Type B pancreatic cell (in vitro differentiated cells): ENCODE results near the gene RIPPLY1. TPM values are rescaled to one million over a fixed set of nuclear protein-coding genes. Genes with fewer than 3 reads are reported as not detected.
A peak's percentile ranks its signal among the peaks of the same experiment; 100 is the strongest.

ENCODE experiments used
- DNase-seq: peaks from one replicate; pipeline ENCODE4 v3.0.0; 2021; ENCODE audit warnings: mixed read lengths; ENCODE audit not compliant: unreplicated experiment; ENCODE audit errors: extremely low spot score
- H3K27ac Mint-ChIP-seq: 2 replicates; pipeline ENCODE4 v1.8.0; 2021; ENCODE audit warnings: mild to moderate bottlenecking, mixed read lengths
- H3K27me3 Mint-ChIP-seq: 2 replicates; pipeline ENCODE4 v1.8.0; 2021; ENCODE audit warnings: mixed read lengths
- H3K36me3 Mint-ChIP-seq: 2 replicates; pipeline ENCODE4 v1.8.0; 2021; ENCODE audit warnings: mixed read lengths
- H3K4me1 Mint-ChIP-seq: one replicate; pipeline ENCODE4 v1.8.0; 2021; ENCODE audit warnings: mixed read lengths; ENCODE audit not compliant: unreplicated experiment
- H3K4me3 Mint-ChIP-seq: 2 replicates; pipeline ENCODE4 v1.8.0; 2021; ENCODE audit warnings: mild to moderate bottlenecking, mixed read lengths
- H3K9me3 Mint-ChIP-seq: 2 replicates; pipeline ENCODE4 v1.8.0; 2021; ENCODE audit warnings: mixed read lengths
- CTCF ChIP-seq: fragments of 200-600 bp; sonication (generic); conservative IDR thresholded peaks from 2 replicates; pipeline ENCODE4 v1.5.0; 2021; ENCODE audit warnings: antibody characterized with exemption, mild to moderate bottlenecking
- total RNA-seq: library from RNA; stranded (reverse); gene quantifications from 2 replicates; pipeline ENCODE4 v1.2.1, GENCODE V29; 2021; ENCODE audit warnings: low replicate concordance

Gene RIPPLY1
- total RNA-seq, 1 donor from 2014 or later = 3.4 TPM

DNA sequence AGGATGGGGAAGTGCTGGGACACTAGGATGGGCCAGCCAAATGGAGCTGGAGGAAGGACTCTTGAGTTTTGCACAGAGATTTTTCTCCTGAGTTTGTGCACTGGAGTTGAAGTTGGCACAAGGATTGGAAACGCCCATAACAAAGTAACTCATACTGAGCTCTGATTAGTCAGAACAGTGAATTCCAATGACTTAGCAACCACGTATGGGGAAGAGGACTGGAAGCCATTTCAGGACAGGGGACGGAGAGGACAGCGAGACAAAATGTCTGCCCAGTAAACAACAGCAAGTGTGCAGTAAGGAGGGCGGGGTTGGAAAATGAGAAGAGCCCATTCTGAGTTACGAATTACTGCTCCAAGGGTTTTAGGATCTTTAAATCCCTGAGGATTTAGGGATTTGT is 5.9 kb downstream of the RIPPLY1 start:
- no peaks in the 10 kb centered on the region for H3K36me3 Mint-ChIP-seq
- no peak for TF ChIP-seq CTCF
- H3K4me1 Mint-ChIP-seq = no peaks in the 10 kb centered on the region
- DNase-seq = no peak
- no peaks in the 10 kb centered on the region for H3K27me3 Mint-ChIP-seq
- no peaks in the 10 kb centered on the region for H3K9me3 Mint-ChIP-seq
- no peak overlapping the region for H3K27ac Mint-ChIP-seq
- H3K4me3 Mint-ChIP-seq = no peak overlapping the region

DNA sequence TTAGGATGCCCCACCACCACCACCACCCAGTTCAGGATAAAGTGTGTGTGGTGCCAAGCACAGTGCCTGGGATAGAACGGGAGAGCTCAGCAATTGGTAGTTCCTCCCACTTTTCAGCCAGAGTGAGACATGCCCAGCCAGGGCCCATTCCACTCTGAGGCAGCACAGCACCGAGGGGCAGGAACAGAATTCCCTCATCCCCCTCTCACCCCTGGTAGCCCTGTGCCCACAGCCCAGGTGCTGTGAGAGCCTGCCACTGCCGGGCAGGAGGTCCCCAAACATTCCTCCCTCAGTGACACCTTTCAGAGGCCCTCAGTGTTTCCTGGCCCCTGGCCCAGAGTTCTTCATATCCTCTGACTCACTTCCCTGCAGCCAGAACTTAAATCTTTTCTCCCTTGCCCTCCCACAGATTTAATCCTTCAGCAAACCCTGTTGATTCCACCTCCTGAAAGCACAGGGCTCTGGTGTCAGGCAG is 8.1 kb downstream of the RIPPLY1 start:
- Mint-ChIP-seq H3K36me3 (no peaks in the 10 kb centered on the region), H3K9me3 (no peaks in the 10 kb centered on the region), H3K4me3 (no peak overlapping the region), H3K27ac (no peak overlapping the region), H3K27me3 (no peaks in the 10 kb centered on the region), H3K4me1 (no peaks in the 10 kb centered on the region)
- no peak for TF ChIP-seq CTCF
- DNase-seq = no peak

- H3K9me3 Mint-ChIP-seq = no peaks in the 10 kb centered on the region
- H3K4me3 Mint-ChIP-seq = no peak overlapping the region
- peak; percentile 82 for TF ChIP-seq CTCF
- DNase-seq = no peak
- no peaks in the 10 kb centered on the region for H3K27me3 Mint-ChIP-seq
- no peaks in the 10 kb centered on the region for H3K36me3 Mint-ChIP-seq
- H3K4me1 Mint-ChIP-seq = no peaks in the 10 kb centered on the region
- H3K27ac Mint-ChIP-seq = no peak overlapping the region
These were observed 8.7 kb downstream of the RIPPLY1 start for GRCh38 chrX:106894392-106894909.

- Mint-ChIP-seq H3K4me3 (no peak overlapping the region), H3K36me3 (no peaks in the 10 kb centered on the region), H3K27me3 (no peaks in the 10 kb centered on the region), H3K4me1 (no peaks in the 10 kb centered on the region), H3K9me3 (no peaks in the 10 kb centered on the region), H3K27ac (no peak overlapping the region)
- no peak for TF ChIP-seq CTCF
- no peak for DNase-seq
These were observed 11.2 kb downstream of the RIPPLY1 start for GRCh38 chrX:106891762-106892460.

DNA sequence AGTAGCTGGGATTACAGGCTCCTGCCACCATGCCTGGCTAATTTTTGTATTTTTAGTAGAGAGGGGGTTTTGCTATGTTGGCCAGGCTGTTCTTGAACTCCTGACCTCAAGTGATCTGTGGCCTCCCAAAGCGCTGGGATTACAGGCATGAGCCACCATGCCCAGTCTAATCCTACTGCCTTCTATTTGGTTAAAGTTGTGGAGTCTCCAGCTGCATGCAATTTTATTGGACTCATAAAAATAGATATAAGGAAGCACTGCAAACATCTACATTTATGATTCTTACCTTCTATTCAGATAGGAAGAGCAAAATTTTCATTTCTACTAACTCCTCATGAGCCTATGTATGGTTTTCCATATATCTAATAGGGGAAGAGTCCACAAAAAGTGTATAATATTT is 13.7 kb downstream of the RIPPLY1 start:
- TF ChIP-seq CTCF = no peak
- Mint-ChIP-seq H3K36me3 (no peaks in the 10 kb centered on the region), H3K4me1 (no peaks in the 10 kb centered on the region), H3K4me3 (no peak overlapping the region), H3K9me3 (no peaks in the 10 kb centered on the region), H3K27ac (no peak overlapping the region), H3K27me3 (no peaks in the 10 kb centered on the region)
- DNase-seq = no peak
